Pancreas (tissue), 10 donors: ENCODE results near the gene MEAK7. TPM values are rescaled to one million over a fixed set of nuclear protein-coding genes. Genes with fewer than 3 reads are reported as not detected.

Experiments
- ATAC-seq, 4 donors: fragments of 200-7000 bp; cut with Tn5 transposase; one replicate each; pipeline versions ENCODE4 v1.8.0 to v1.9.1; 2020; ENCODE audit warnings: mild to moderate bottlenecking in 4 of 4, moderate library complexity in 4 of 4
- DNase-seq, 6 donors: peaks; one replicate each; pipeline ENCODE4 v3.0.0-alpha.2; 2020
- FAIRE-seq: peaks from 2 replicates; lab custom pipeline; 2012; peaks lifted over from hg19 to GRCh38; lab: Jason Lieb, UNC
- H3K27ac ChIP-seq, 4 donors: fragments of 200-600 bp; sonication (generic); 1 replicate in 3 of 4; 2 replicates in 1 of 4; pipeline versions ENCODE4 v1.5.0 to v1.8.0; 2020
- H3K27me3 ChIP-seq, 4 donors: fragments of 200-600 bp; one replicate each; pipeline ENCODE4 v1.8.0; 2021
- H3K36me3 ChIP-seq, 3 donors: fragments of 200-600 bp; sonication (generic) in 1 of 3; one replicate each; pipeline versions ENCODE4 v1.5.0 to v1.8.0; 2020 to 2021
- H3K4me1 ChIP-seq, 3 donors: fragments of 200-600 bp; one replicate each; pipeline ENCODE4 v1.8.0; 2021
- H3K4me3 ChIP-seq, 4 donors: fragments of 200-600 bp; sonication (generic) in 2 of 4; one replicate each; pipeline versions ENCODE4 v1.5.0 to v1.8.0; 2020 to 2021
- H3K9me3 ChIP-seq, 4 donors: fragments of 200-600 bp; one replicate each; pipeline ENCODE4 v1.8.0; 2021
- CTCF ChIP-seq, 4 donors: fragments of 200-600 bp; sonication (generic) in 3 of 4; IDR thresholded peaks; one replicate each; pipeline versions ENCODE4 v1.5.0 to v1.8.0; 2021; ENCODE audit warnings: antibody characterized with exemption in 4 of 4
- WGBS, 2 donors: extraction: QIAGEN DNeasy Blood & Tissue Kit; methylation state at CpG; one replicate each; pipeline ENCODE4 v1.1.7; 2013; 5-methylcytosine and 5-hydroxymethylcytosine counted together
- intact Hi-C, 3 donors: fragments of 100-400 bp; cut with DNase I; formaldehyde crosslinking; loops; one replicate each; pipeline versions ENCODE4 v1.11.1 to v1.14.2; 2022
- polyA plus RNA-seq, 2 donors: library from polyadenylated mRNA; stranded (reverse); fragments of 200-250 nt; gene quantifications; one replicate each; pipeline ENCODE4 v1.2.3, GENCODE V29; 2013
- total RNA-seq, 6 donors: library from RNA; stranded (reverse); fragmentation: NEBNext Ultra II Directional in 4 of 6; extraction: Animal tissue kit (Norgen Biotek cat#: 25700) in 4 of 6; gene quantifications; one replicate each; pipeline versions ENCODE4 v1.2.1 to v1.2.4, GENCODE V29; 2021 to 2023
- donor health status: healthy with polysubstance abuse.
- donor health status: DM: no; HTN: no; CAD: no; lungs with moderate emphysema.
- donor health status: DM: no; HTN: no; CAD: no.
- donor health status: control.
- donor health status: control.
- donor health status: Bipolar disorder and iron deficiency.
- donor health status: DM: yes; HTN: yes; CAD: no.
- donor health status: DM: no; HTN: no; CAD: no.
- donor health status: DM: no; HTN: no; CAD: no.
- donor health status: DM: yes; HTN: yes; CAD: no.

The MEAK7 gene
- total and polyA plus RNA-seq, 8 donors, result 2.1 to 10.5 (median 4.8) TPM

- Histone ChIP-seq H3K4me1 (no peaks in the 10 kb centered on the region), H3K27ac (no peak overlapping the region), H3K27me3 (no peaks in the 10 kb centered on the region), H3K4me3 (no peak overlapping the region), H3K9me3 (no peaks in the 10 kb centered on the region), H3K36me3 (peaks cover 0 to 7% (median 0%) of the 10 kb centered on the region in 3 donors)
- no peak for TF ChIP-seq CTCF (IDR thresholded peaks at IDR 0.05)
- DNase-seq (peak in 1 of 6 donors; percentile 40), FAIRE-seq (no peak), ATAC-seq (no peak)
- WGBS, 2 donors, result 92 to 93% methylated on average over 25 of the region's 25 CpGs
- intact Hi-C loops, result loop anchor here in 2 of 3 donors (5.0 to 10.0 kb wide), 2 partner anchors 198 to 206 kb away; no protein-coding TSS in a partner anchor
Observed at GRCh38 chr16:84482951-84483881, 21.2 kb downstream of the MEAK7 start.

GRCh38 chr16:84482001-84482891 lies 22.2 kb downstream of the MEAK7 start:
- Histone ChIP-seq H3K27ac (no peak overlapping the region), H3K4me3 (no peak overlapping the region), H3K36me3 (peaks cover 0 to 7% (median 0%) of the 10 kb centered on the region in 3 donors), H3K27me3 (no peaks in the 10 kb centered on the region), H3K4me1 (no peaks in the 10 kb centered on the region), H3K9me3 (no peaks in the 10 kb centered on the region)
- no peak for FAIRE-seq
- no peak for TF ChIP-seq CTCF (IDR thresholded peaks at IDR 0.05)
- WGBS, 2 donors, result 88 to 91% methylated on average over 33 of the region's 33 CpGs
- ATAC-seq, result no peak
- intact Hi-C loops, result loop anchor here in 2 of 3 donors (5.0 to 10.0 kb wide), 2 partner anchors 197 to 205 kb away; no protein-coding TSS in a partner anchor
- DNase-seq, result peak in 1 of 6 donors; percentile 48

- intact Hi-C loops, result loop anchor here in 2 of 3 donors (5.0 to 10.0 kb wide), 2 partner anchors 196 to 204 kb away; no protein-coding TSS in a partner anchor
- TF ChIP-seq CTCF (IDR thresholded peaks at IDR 0.05), result no peak
- H3K4me1 ChIP-seq, result no peaks in the 10 kb centered on the region
- no peaks in the 10 kb centered on the region for H3K9me3 ChIP-seq
- H3K27ac ChIP-seq, result no peak overlapping the region
- WGBS, 2 donors, result 88 to 91% methylated on average over 26 of the region's 26 CpGs
- peaks cover 0 to 7% (median 0%) of the 10 kb centered on the region in 3 donors for H3K36me3 ChIP-seq
- no peak overlapping the region for H3K4me3 ChIP-seq
- no peaks in the 10 kb centered on the region for H3K27me3 ChIP-seq
- DNase-seq (peak in 1 of 6 donors; percentile 31), FAIRE-seq (no peak), ATAC-seq (no peak)
Observed at GRCh38 chr16:84481051-84481735, 23.3 kb downstream of the MEAK7 start.

- Histone ChIP-seq H3K36me3 (peaks cover 0 to 7% (median 0%) of the 10 kb centered on the region in 3 donors), H3K27ac (no peak overlapping the region), H3K4me3 (no peak overlapping the region), H3K27me3 (no peaks in the 10 kb centered on the region), H3K4me1 (no peaks in the 10 kb centered on the region), H3K9me3 (no peaks in the 10 kb centered on the region)
- no peak for FAIRE-seq
- WGBS, 2 donors, result 96 to 98% methylated on average over 16 of the region's 16 CpGs
- peak in 1 of 6 donors; percentile 38 for DNase-seq
- no peak for ATAC-seq
- no peak for TF ChIP-seq CTCF (IDR thresholded peaks at IDR 0.05)
- intact Hi-C loops, result loop anchor here in 2 of 3 donors (5.0 to 10.0 kb wide), 2 partner anchors 195 to 203 kb away; no protein-coding TSS in a partner anchor
Observed at GRCh38 chr16:84479716-84480450, 24.6 kb downstream of the MEAK7 start.
